IMR-90 (cell line): ENCODE measurements around the gene FREM3. TPM values are rescaled to one million over a fixed set of nuclear protein-coding genes. Genes with fewer than 3 reads are reported as not detected.

Experiments used
- ATAC-seq: fragments of 200-7000 bp; cut with Tn5 transposase; 2 replicates; pipeline ENCODE4 v1.9.1; 2020; ENCODE audit warnings: low read depth, mild to moderate bottlenecking, moderate library complexity
- BruUV-seq: library from RNA; stranded (reverse); fragments of 400-500 nt; replicated peaks from 2 replicates; lab custom pipeline; 2021; lab: Mats Ljungman, UMichigan
- CTCF ChIA-PET: fragments of 300-600 bp; formaldehyde crosslinking; extraction: SDS; loops from one replicate; lab custom pipeline; 2021; ENCODE audit warnings: antibody characterized with exemption; lab: Yijun Ruan, JAX
- POLR2A ChIA-PET: fragments of 300-600 bp; sonication (Branson Sonifier 250); formaldehyde crosslinking; loops from one replicate; lab custom pipeline; 2022; ENCODE audit warnings: antibody characterized with exemption; ENCODE audit not compliant: unreplicated experiment; lab: Charles Lee
- DNase-seq: peaks from one replicate; pipeline ENCODE4 v3.0.0; 2013
- H2AFZ ChIP-seq: replicated peaks from 2 replicates; pipeline ENCODE3; 2013; ENCODE audit warnings: low read length, mild to moderate bottlenecking; ENCODE audit not compliant: poor library complexity
- H2AK5ac ChIP-seq: 2 replicates; pipeline ENCODE4 v1.6.1; 2013; ENCODE audit warnings: low read depth, low read length, inconsistent platforms
- H2AK9ac ChIP-seq: replicated peaks from 2 replicates; pipeline ENCODE3; 2013; ENCODE audit warnings: mild to moderate bottlenecking, low read depth, low read length, moderate library complexity; ENCODE audit not compliant: poor library complexity
- H2BK120ac ChIP-seq: 2 replicates; pipeline ENCODE4 v1.6.1; 2013; ENCODE audit warnings: low read depth, low read length, inconsistent platforms
- H2BK15ac ChIP-seq: 3 replicates; pipeline ENCODE4 v1.6.1; 2013; ENCODE audit warnings: low read depth, low read length, inconsistent platforms
- H2BK20ac ChIP-seq: 2 replicates; pipeline ENCODE4 v1.6.1; 2013; ENCODE audit warnings: low read depth, mild to moderate bottlenecking, inconsistent platforms, low read length, moderate library complexity
- H2BK5ac ChIP-seq: 2 replicates; pipeline ENCODE4 v1.6.1; 2013; ENCODE audit warnings: mild to moderate bottlenecking, low read depth, low read length, inconsistent platforms; ENCODE audit not compliant: poor library complexity, severe bottlenecking
- H3K14ac ChIP-seq: replicated peaks from 2 replicates; pipeline ENCODE4 v1.6.1; 2013; ENCODE audit warnings: low read depth, low read length, inconsistent platforms
- H3K18ac ChIP-seq: 2 replicates; pipeline ENCODE4 v1.6.1; 2013; ENCODE audit warnings: low read depth, low read length, control low read depth
- H3K23ac ChIP-seq: 2 replicates; pipeline ENCODE4 v1.6.1; 2013; ENCODE audit warnings: low read depth, low read length, inconsistent platforms
- H3K27ac ChIP-seq: 2 replicates; pipeline ENCODE4 v1.5.1; 2013; ENCODE audit warnings: mild to moderate bottlenecking, control low read depth, low read length; ENCODE audit not compliant: insufficient read depth
- H3K27me3 ChIP-seq: 2 replicates; pipeline ENCODE4 v1.6.1; 2013; ENCODE audit warnings: low read length; ENCODE audit not compliant: control insufficient read depth, insufficient read depth
- H3K36me3 ChIP-seq: 2 replicates; pipeline ENCODE4 v1.6.1; 2013; ENCODE audit warnings: low read length, mixed read lengths; ENCODE audit not compliant: control insufficient read depth, insufficient read depth
- H3K4ac ChIP-seq: 2 replicates; pipeline ENCODE4 v1.6.1; 2013; ENCODE audit warnings: low read depth, low read length, inconsistent platforms
- H3K4me1 ChIP-seq: 2 replicates; pipeline ENCODE4 v1.6.1; 2013; ENCODE audit warnings: low read length, mixed read lengths; ENCODE audit not compliant: control insufficient read depth, insufficient read depth
- H3K4me2 ChIP-seq: 2 replicates; pipeline ENCODE4 v1.6.1; 2013; ENCODE audit warnings: low read depth, mild to moderate bottlenecking, control low read depth, low read length, moderate library complexity
- H3K4me3 ChIP-seq: 2 replicates; pipeline ENCODE4 v1.5.1; 2013; ENCODE audit warnings: low read depth, mild to moderate bottlenecking, control low read depth, low read length, moderate library complexity; ENCODE audit not compliant: insufficient read depth
- H3K56ac ChIP-seq: 2 replicates; pipeline ENCODE4 v1.6.1; 2013; ENCODE audit warnings: low read length, inconsistent platforms; ENCODE audit not compliant: insufficient read depth; ENCODE audit errors: extremely low read depth
- H3K79me1 ChIP-seq, 2 experiments: 2 replicates each; pipeline ENCODE4 v1.6.1; 2013; ENCODE audit warnings: low read length in 2 of 2, inconsistent platforms in 1 of 2, low read depth in 1 of 2
- H3K9ac ChIP-seq: 2 replicates; pipeline ENCODE4 v1.6.1; 2013; ENCODE audit warnings: low read depth, low read length, control low read depth
- H3K9me1 ChIP-seq: 2 replicates; pipeline ENCODE4 v1.6.1; 2013; ENCODE audit warnings: low read length, inconsistent platforms; ENCODE audit not compliant: insufficient read depth
- H3K9me3 ChIP-seq: 2 replicates; pipeline ENCODE4 v1.6.1; 2013; ENCODE audit warnings: low read length; ENCODE audit not compliant: control insufficient read depth, insufficient read depth
- H4K20me1 ChIP-seq: 2 replicates; pipeline ENCODE4 v1.6.1; 2013; ENCODE audit warnings: low read length, inconsistent platforms; ENCODE audit not compliant: insufficient read depth
- H4K5ac ChIP-seq: 2 replicates; pipeline ENCODE4 v1.6.1; 2013; ENCODE audit warnings: mild to moderate bottlenecking, low read depth, low read length, control low read depth
- H4K8ac ChIP-seq, 2 experiments: 2 replicates each; pipeline ENCODE4 v1.6.1; 2013; ENCODE audit warnings: low read depth in 2 of 2, low read length in 2 of 2, control low read depth in 1 of 2, inconsistent platforms in 1 of 2
- H4K91ac ChIP-seq: 2 replicates; pipeline ENCODE4 v1.6.1; 2013; ENCODE audit warnings: low read depth, low read length, inconsistent platforms; ENCODE audit not compliant: insufficient read depth
- BHLHE40 ChIP-seq: fragments of 150-350 bp; IDR thresholded peaks from 2 replicates; pipeline ENCODE4 v1.6.1; 2016; ENCODE audit warnings: mild to moderate bottlenecking, low read depth, low read length
- CEBPB ChIP-seq: IDR thresholded peaks from 2 replicates; pipeline ENCODE4 v1.6.1; 2012; ENCODE audit warnings: low read depth, low read length, improper control_type of control experiment
- CHD1 ChIP-seq: IDR thresholded peaks from 2 replicates; pipeline ENCODE4 v1.6.1; 2012; ENCODE audit warnings: low read depth, low read length, improper control_type of control experiment
- MAFK ChIP-seq: IDR thresholded peaks from 2 replicates; pipeline ENCODE4 v1.6.1; 2012; ENCODE audit warnings: low read depth, low read length, improper control_type of control experiment
- NFE2L2 ChIP-seq: fragments of 150-350 bp; IDR thresholded peaks from 2 replicates; pipeline ENCODE4 v1.6.1; 2016; ENCODE audit warnings: low read depth, mild to moderate bottlenecking, low read length
- POLR2A ChIP-seq: IDR thresholded peaks from 2 replicates; pipeline ENCODE4 v1.6.1; 2012; ENCODE audit warnings: mild to moderate bottlenecking, low read depth, low read length
- RAD21 ChIP-seq: IDR thresholded peaks from 2 replicates; pipeline ENCODE4 v1.6.1; 2012; ENCODE audit warnings: low read length, improper control_type of control experiment
- RCOR1 ChIP-seq: IDR thresholded peaks from 2 replicates; pipeline ENCODE4 v1.6.1; 2012; ENCODE audit warnings: mild to moderate bottlenecking, low read length, improper control_type of control experiment; ENCODE audit not compliant: insufficient replicate concordance
- RFX5 ChIP-seq: IDR thresholded peaks from 2 replicates; pipeline ENCODE4 v1.8.0; 2012; ENCODE audit warnings: low read depth, mild to moderate bottlenecking, low read length, moderate library complexity
- WGBS, 2 experiments: methylation state at CpG; one replicate each; pipeline versions ENCODE4 v1.1.5 to v1.1.7; 2013; ENCODE audit warnings: missing lambda C conversion rate in 2 of 2; ENCODE audit not compliant: insufficient read length in 1 of 2; ENCODE audit errors: extremely low coverage in 2 of 2; 5-methylcytosine and 5-hydroxymethylcytosine counted together
- dilution Hi-C: fragments of 300-500 bp; cut with HindIII; formaldehyde crosslinking; loops from one replicate; pipeline ENCODE4 v1.14.3; 2018; ENCODE audit warnings: low sequenced_read_pairs; ENCODE audit not compliant: unreplicated experiment
- in situ Hi-C: fragments of 300-500 bp; cut with MboI; formaldehyde crosslinking; loops from 3 replicates; pipeline ENCODE4 v1.14.3; 2019; ENCODE audit warnings: low sequenced_read_pairs, inconsistent platforms, mixed read lengths
- intact Hi-C: fragments of 100-400 bp; cut with micrococcal nuclease; formaldehyde crosslinking; loops from 2 replicates; pipeline ENCODE4 v1.10.0; 2022
- polyA plus RNA-seq, 3 experiments: library from polyadenylated mRNA; depleted of rRNA; stranded (reverse); fragments of >200 nt; gene quantifications; 2 replicates each; pipeline ENCODE4 v1.2.3, GENCODE V29; 2012; ENCODE audit warnings: low replicate concordance in 1 of 3
- total RNA-seq: library from RNA; depleted of rRNA; stranded (reverse); fragments of >200 nt; gene quantifications from 2 replicates; pipeline ENCODE4 v1.2.3, GENCODE V29; 2012
- TF ChIP-seq, protein P1 (sequence below): fragments of 150-350 bp; IDR thresholded peaks from 2 replicates; pipeline ENCODE4 v1.6.1; 2016; ENCODE audit warnings: low read depth, mild to moderate bottlenecking, low read length, moderate library complexity, borderline replicate concordance
- TF ChIP-seq, protein P2 (sequence below): fragments of 150-350 bp; IDR thresholded peaks from 2 replicates; pipeline ENCODE4 v1.6.1; 2017; ENCODE audit warnings: mild to moderate bottlenecking, antibody characterized with exemption, low read length, low read depth
- TF ChIP-seq, protein P3 (sequence below): conservative IDR thresholded peaks from 2 replicates; pipeline ENCODE4 v1.5.1; 2012; ENCODE audit warnings: mild to moderate bottlenecking, low read depth, low read length, improper control_type of control experiment

FREM3 gene
- total and polyA plus RNA-seq, 2 of the 4 experiments (the other 2 are of a cell fraction), result not detected

DNA sequence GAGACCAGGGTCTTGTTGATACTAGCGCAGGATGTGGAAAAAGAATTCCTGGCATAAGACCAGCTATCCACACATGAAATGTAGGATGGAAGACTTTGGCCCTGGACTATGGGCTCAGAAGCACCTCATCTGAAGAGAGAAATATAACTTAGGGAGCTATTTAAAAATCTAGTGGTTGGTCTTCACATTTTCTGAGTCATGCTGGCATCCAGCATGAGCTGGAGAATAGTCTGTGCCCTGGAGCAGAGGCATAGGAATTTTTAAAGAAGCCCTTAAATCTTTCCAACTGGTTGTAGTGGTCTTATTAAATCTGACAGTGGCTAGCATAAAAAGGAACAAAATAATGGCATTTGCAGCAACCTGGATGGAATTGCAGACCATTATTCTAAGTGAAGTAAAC lies 100.6 kb downstream of the FREM3 start:
- ChIA-PET CTCF (no interaction called here), POLR2A (no interaction called here)

More for the DNA sequence above, 100.6 kb downstream of the FREM3 start:
- Histone ChIP-seq H4K91ac (no peak overlapping the region), H4K20me1 (no peaks in the 10 kb centered on the region), H3K9ac (no peak overlapping the region), H2BK20ac (no peak overlapping the region), H3K18ac (no peak overlapping the region), H4K8ac (no peak overlapping the region), H2BK15ac (no peak overlapping the region), H3K4me3 (no peak overlapping the region), H3K23ac (no peak overlapping the region), H3K56ac (no peak overlapping the region), H2AK5ac (no peak overlapping the region), H3K4ac (no peak overlapping the region), H3K27me3 (no peaks in the 10 kb centered on the region), H3K36me3 (no peaks in the 10 kb centered on the region), H2AFZ (no peak overlapping the region), H3K4me2 (no peak overlapping the region), H3K4me1 (no peaks in the 10 kb centered on the region), H2BK5ac (no peak overlapping the region), H3K14ac (no peak overlapping the region), H3K9me1 (no peaks in the 10 kb centered on the region), H3K9me3 (no peaks in the 10 kb centered on the region), H3K27ac (no peak overlapping the region), H2AK9ac (no peak overlapping the region), H2BK120ac (no peak overlapping the region), H3K79me1 (no peaks in the 10 kb centered on the region), H4K5ac (no peak overlapping the region)
- BruUV-seq, result no TSS peak
- dilution Hi-C loops (no loop called here), intact Hi-C loops (no loop called here), in situ Hi-C loops (no loop called here)
- WGBS, 2 experiments, result no CpG with 5 or more reads among the region's 1 CpG
- TF ChIP-seq, protein P1, sequence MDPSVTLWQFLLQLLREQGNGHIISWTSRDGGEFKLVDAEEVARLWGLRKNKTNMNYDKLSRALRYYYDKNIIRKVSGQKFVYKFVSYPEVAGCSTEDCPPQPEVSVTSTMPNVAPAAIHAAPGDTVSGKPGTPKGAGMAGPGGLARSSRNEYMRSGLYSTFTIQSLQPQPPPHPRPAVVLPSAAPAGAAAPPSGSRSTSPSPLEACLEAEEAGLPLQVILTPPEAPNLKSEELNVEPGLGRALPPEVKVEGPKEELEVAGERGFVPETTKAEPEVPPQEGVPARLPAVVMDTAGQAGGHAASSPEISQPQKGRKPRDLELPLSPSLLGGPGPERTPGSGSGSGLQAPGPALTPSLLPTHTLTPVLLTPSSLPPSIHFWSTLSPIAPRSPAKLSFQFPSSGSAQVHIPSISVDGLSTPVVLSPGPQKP, result no peak
- TF ChIP-seq MAFK (no peak), CEBPB (no peak), POLR2A (no peak), BHLHE40 (no peak), RFX5 (no peak), RCOR1 (no peak), RAD21 (no peak), CHD1 (no peak), NFE2L2 (no peak)
- TF ChIP-seq, protein P2, sequence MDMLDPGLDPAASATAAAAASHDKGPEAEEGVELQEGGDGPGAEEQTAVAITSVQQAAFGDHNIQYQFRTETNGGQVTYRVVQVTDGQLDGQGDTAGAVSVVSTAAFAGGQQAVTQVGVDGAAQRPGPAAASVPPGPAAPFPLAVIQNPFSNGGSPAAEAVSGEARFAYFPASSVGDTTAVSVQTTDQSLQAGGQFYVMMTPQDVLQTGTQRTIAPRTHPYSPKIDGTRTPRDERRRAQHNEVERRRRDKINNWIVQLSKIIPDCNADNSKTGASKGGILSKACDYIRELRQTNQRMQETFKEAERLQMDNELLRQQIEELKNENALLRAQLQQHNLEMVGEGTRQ, result no peak
- TF ChIP-seq, protein P3, sequence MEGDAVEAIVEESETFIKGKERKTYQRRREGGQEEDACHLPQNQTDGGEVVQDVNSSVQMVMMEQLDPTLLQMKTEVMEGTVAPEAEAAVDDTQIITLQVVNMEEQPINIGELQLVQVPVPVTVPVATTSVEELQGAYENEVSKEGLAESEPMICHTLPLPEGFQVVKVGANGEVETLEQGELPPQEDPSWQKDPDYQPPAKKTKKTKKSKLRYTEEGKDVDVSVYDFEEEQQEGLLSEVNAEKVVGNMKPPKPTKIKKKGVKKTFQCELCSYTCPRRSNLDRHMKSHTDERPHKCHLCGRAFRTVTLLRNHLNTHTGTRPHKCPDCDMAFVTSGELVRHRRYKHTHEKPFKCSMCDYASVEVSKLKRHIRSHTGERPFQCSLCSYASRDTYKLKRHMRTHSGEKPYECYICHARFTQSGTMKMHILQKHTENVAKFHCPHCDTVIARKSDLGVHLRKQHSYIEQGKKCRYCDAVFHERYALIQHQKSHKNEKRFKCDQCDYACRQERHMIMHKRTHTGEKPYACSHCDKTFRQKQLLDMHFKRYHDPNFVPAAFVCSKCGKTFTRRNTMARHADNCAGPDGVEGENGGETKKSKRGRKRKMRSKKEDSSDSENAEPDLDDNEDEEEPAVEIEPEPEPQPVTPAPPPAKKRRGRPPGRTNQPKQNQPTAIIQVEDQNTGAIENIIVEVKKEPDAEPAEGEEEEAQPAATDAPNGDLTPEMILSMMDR, result no peak
- no peak for ATAC-seq
- no peak for DNase-seq
